BLaER1 (cell line): ENCODE measurements around the gene TMEM191C.
"Not testable (repeated sequence)": the region's sequence is repeated elsewhere in the genome, so short reads cannot be mapped to it uniquely, and the experiment has no call there.

Experiments
- H3K27ac ChIP-seq: shearing (Covaris generic); formaldehyde crosslinking; 2 replicates; pipeline ENCODE4 v1.8.1; 2022
- H3K27me3 ChIP-seq: shearing (Covaris generic); formaldehyde crosslinking; 2 replicates; pipeline ENCODE4 v1.8.1; 2022
- H3K36me3 ChIP-seq: shearing (Covaris generic); formaldehyde crosslinking; 2 replicates; pipeline ENCODE4 v1.8.1; 2022
- H3K4me1 ChIP-seq: shearing (Covaris generic); formaldehyde crosslinking; 2 replicates; pipeline ENCODE4 v1.8.1; 2022
- H3K4me2 ChIP-seq: shearing (Covaris generic); formaldehyde crosslinking; 2 replicates; pipeline ENCODE4 v1.8.1; 2022
- H3K4me3 ChIP-seq: shearing (Covaris generic); formaldehyde crosslinking; 2 replicates; pipeline ENCODE4 v1.8.1; 2022
- H3K9ac ChIP-seq: shearing (Covaris generic); formaldehyde crosslinking; 2 replicates; pipeline ENCODE4 v1.8.1; 2022
- H3K9me3 ChIP-seq: shearing (Covaris generic); formaldehyde crosslinking; 2 replicates; pipeline ENCODE4 v1.8.1; 2022
- H4K20me1 ChIP-seq: shearing (Covaris generic); formaldehyde crosslinking; 2 replicates; pipeline ENCODE4 v1.8.1; 2022
- Cebpa-rat ChIP-seq: shearing (Covaris generic); IDR thresholded peaks from 2 replicates; pipeline ENCODE4 v1.8.1; 2022

The TMEM191C gene

GRCh38 chr22:21447694-21448402, 19.3 kb upstream of the TMEM191C start:
- peak overlapping the region; percentile 82 for H3K27ac ChIP-seq
- 0 out of 2 replicates have a peak overlapping the region, but pooled peaks have one; percentile 3 for H3K4me3 ChIP-seq
- peaks cover 68% of the 10 kb centered on the region for H3K36me3 ChIP-seq
- no peak for TF ChIP-seq Cebpa-rat
- peak overlapping the region; percentile 89 for H3K4me2 ChIP-seq
- no peaks in the 10 kb centered on the region for H3K27me3 ChIP-seq
- no peaks in the 10 kb centered on the region for H3K9me3 ChIP-seq
- peak overlapping the region; percentile 61; the same call in 1 of the 2 replicates for H3K9ac ChIP-seq
- peaks cover 98% of the 10 kb centered on the region for H3K4me1 ChIP-seq
- peaks cover 89% of the 10 kb centered on the region for H4K20me1 ChIP-seq

GRCh38 chr22:21448627-21449416, 18.4 kb upstream of the TMEM191C start:
- Histone ChIP-seq H3K4me3 (0 out of 2 replicates have a peak overlapping the region, but pooled peaks have one; percentile 3), H3K36me3 (peaks cover 58% of the 10 kb centered on the region), H3K4me2 (peak overlapping the region; percentile 89), H3K9me3 (no peaks in the 10 kb centered on the region), H4K20me1 (peaks cover 82% of the 10 kb centered on the region), H3K27ac (peak overlapping the region; percentile 82), H3K27me3 (no peaks in the 10 kb centered on the region), H3K4me1 (peaks cover 98% of the 10 kb centered on the region), H3K9ac (peak overlapping the region; percentile 61; the same call in 1 of the 2 replicates)
- TF ChIP-seq Cebpa-rat: no peak

- Histone ChIP-seq H4K20me1 (peaks cover 73% of the 10 kb centered on the region), H3K9ac (peak overlapping the region; percentile 41; the same call in 1 of the 2 replicates), H3K36me3 (peaks cover 49% of the 10 kb centered on the region), H3K4me1 (peaks cover 92% of the 10 kb centered on the region), H3K4me3 (no peak overlapping the region), H3K4me2 (peak overlapping the region; percentile 89), H3K9me3 (no peaks in the 10 kb centered on the region), H3K27me3 (no peaks in the 10 kb centered on the region), H3K27ac (peak overlapping the region; percentile 82)
- no peak for TF ChIP-seq Cebpa-rat
These were observed 17.5 kb upstream of the TMEM191C start for GRCh38 chr22:21449531-21450319.

- Histone ChIP-seq H3K36me3 (peaks cover 43% of the 10 kb centered on the region), H3K9me3 (no peaks in the 10 kb centered on the region), H3K4me2 (peak overlapping the region; percentile 89), H3K9ac (peak overlapping the region; percentile 65), H3K27ac (peak overlapping the region; percentile 58), H3K27me3 (no peaks in the 10 kb centered on the region), H3K4me1 (peaks cover 86% of the 10 kb centered on the region), H3K4me3 (no peak overlapping the region), H4K20me1 (peaks cover 67% of the 10 kb centered on the region)
- no peak for TF ChIP-seq Cebpa-rat
These were observed 16.8 kb upstream of the TMEM191C start for GRCh38 chr22:21450320-21450831.

GRCh38 chr22:21450858-21451353, 16.3 kb upstream of the TMEM191C start:
- H3K9ac ChIP-seq: peak overlapping the region; percentile 65
- H3K4me1 ChIP-seq: peaks cover 80% of the 10 kb centered on the region
- no peaks in the 10 kb centered on the region for H3K9me3 ChIP-seq
- peak overlapping the region; percentile 58 for H3K27ac ChIP-seq
- H3K4me3 ChIP-seq: no peak overlapping the region
- no peaks in the 10 kb centered on the region for H3K27me3 ChIP-seq
- no peak for TF ChIP-seq Cebpa-rat
- H4K20me1 ChIP-seq: peaks cover 61% of the 10 kb centered on the region
- peaks cover 37% of the 10 kb centered on the region for H3K36me3 ChIP-seq
- H3K4me2 ChIP-seq: peak overlapping the region; percentile 89

GRCh38 chr22:21451545-21452520, 15.4 kb upstream of the TMEM191C start:
- Histone ChIP-seq H3K4me3 (no peak overlapping the region), H3K36me3 (peaks cover 28% of the 10 kb centered on the region), H4K20me1 (peaks cover 56% of the 10 kb centered on the region), H3K27ac (peak overlapping the region; percentile 58), H3K27me3 (no peaks in the 10 kb centered on the region), H3K9me3 (no peaks in the 10 kb centered on the region), H3K9ac (peak overlapping the region; percentile 65; the same call in 1 of the 2 replicates), H3K4me2 (peak overlapping the region; percentile 89), H3K4me1 (peaks cover 71% of the 10 kb centered on the region)
- no peak for TF ChIP-seq Cebpa-rat

- not testable (repeated sequence) for H3K4me3 ChIP-seq, H3K9ac ChIP-seq, H3K27me3 ChIP-seq, H3K4me2 ChIP-seq, H3K27ac ChIP-seq, H3K9me3 ChIP-seq
- Histone ChIP-seq H4K20me1 (peaks cover 48% of the 10 kb centered on the region), H3K4me1 (peaks cover 63% of the 10 kb centered on the region), H3K36me3 (peaks cover 20% of the 10 kb centered on the region)
These were observed 14.5 kb upstream of the TMEM191C start for GRCh38 chr22:21452666-21453065.

GRCh38 chr22:21454998-21455333, 12.2 kb upstream of the TMEM191C start:
- H3K4me3 ChIP-seq, H3K27me3 ChIP-seq, H3K9ac ChIP-seq, H3K9me3 ChIP-seq, H3K27ac ChIP-seq, H3K4me2 ChIP-seq, H3K36me3 ChIP-seq: not testable (repeated sequence)
- H3K4me1 ChIP-seq: peaks cover 40% of the 10 kb centered on the region
- H4K20me1 ChIP-seq: peaks cover 25% of the 10 kb centered on the region
